Tibial nerve (tissue), 4 donors: Measurements from ENCODE around the gene TRIM68. TPM values are rescaled to one million over a fixed set of nuclear protein-coding genes. Genes with fewer than 3 reads are reported as not detected.

Experiments
- DNase-seq, 2 donors: peaks; one replicate each; pipeline ENCODE4 v3.0.0-alpha.2; 2019; ENCODE audit warnings: low spot score in 2 of 2
- H3K27ac ChIP-seq, 4 donors: fragments of 200-600 bp; sonication (generic) in 3 of 4; one replicate each; pipeline ENCODE4 v1.5.1; 2017 to 2019; ENCODE audit warnings: mild to moderate bottlenecking in 1 of 4
- H3K27me3 ChIP-seq, 2 donors: fragments of 200-600 bp; sonication (generic) in 1 of 2; one replicate each; pipeline versions ENCODE4 v1.5.1 to v1.6.0; 2017 to 2019
- H3K36me3 ChIP-seq, 3 donors: fragments of 200-600 bp; sonication (generic); one replicate each; pipeline ENCODE4 v1.5.1; 2018 to 2019
- H3K4me1 ChIP-seq, 4 donors: fragments of 200-600 bp; sonication (generic) in 3 of 4; one replicate each; pipeline ENCODE4 v1.5.1; 2017 to 2019
- H3K4me3 ChIP-seq, 4 donors: fragments of 200-600 bp; sonication (generic) in 3 of 4; one replicate each; pipeline ENCODE4 v1.5.1; 2017 to 2019; ENCODE audit warnings: mild to moderate bottlenecking in 1 of 4, moderate library complexity in 1 of 4
- H3K9me3 ChIP-seq, 4 donors: fragments of 200-600 bp; sonication (generic) in 3 of 4; one replicate each; pipeline ENCODE4 v1.5.1; 2017 to 2019
- EP300 ChIP-seq, 2 donors: sonication (generic); formaldehyde crosslinking; IDR thresholded peaks; one replicate each; pipeline ENCODE4 v1.6.1; 2017; ENCODE audit warnings: antibody characterized with exemption in 2 of 2, mild to moderate bottlenecking in 1 of 2
- POLR2A ChIP-seq, 2 donors: fragments of 450-650 bp; IDR thresholded peaks; one replicate each; pipeline ENCODE4 v1.6.1; 2017; ENCODE audit warnings: antibody characterized with exemption in 2 of 2, mild to moderate bottlenecking in 2 of 2, moderate library complexity in 2 of 2
- WGBS, 2 donors: methylation state at CpG; one replicate each; pipeline ENCODE4 v1.1.5; 2018; 5-methylcytosine and 5-hydroxymethylcytosine counted together
- total RNA-seq, 4 donors: library from RNA; depleted of rRNA; stranded (reverse); fragments of >200 nt; gene quantifications; one replicate each; pipeline ENCODE4 v1.1.0, GENCODE V29; 2016
- TF ChIP-seq, protein P1 (sequence below), 5 experiments: fragments of 200-600 bp in 3 of 5; fragments of 450-650 bp in 2 of 5; sonication (generic) in 3 of 5; IDR thresholded peaks; one replicate each; pipeline ENCODE4 v1.5.1; 2016 to 2019; ENCODE audit warnings: antibody characterized with exemption in 5 of 5, mild to moderate bottlenecking in 3 of 5, moderate library complexity in 2 of 5

Gene TRIM68
- total RNA-seq, 4 donors from 2014 or later = 8.1 to 14.2 (median 11.8) TPM

DNA sequence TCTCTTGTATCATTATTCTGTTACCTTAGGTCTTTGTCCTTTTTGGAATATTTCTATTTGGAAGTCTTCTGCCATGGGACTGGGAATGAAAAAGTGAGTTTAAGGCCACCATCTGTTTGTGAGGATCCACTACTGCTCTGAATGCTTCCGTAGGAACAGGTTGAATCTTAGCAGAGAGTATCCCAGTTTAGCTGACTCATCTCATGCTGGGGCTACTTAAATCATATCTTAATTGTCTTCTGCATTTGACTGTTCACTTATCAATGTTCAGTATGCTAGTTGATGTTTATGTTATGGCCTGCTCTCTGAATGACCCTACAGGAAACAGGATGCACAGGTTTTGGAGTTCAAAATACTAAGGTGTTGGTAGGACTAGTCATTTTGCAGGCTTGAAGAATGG, 27.9 kb downstream of the TRIM68 start:
- no peaks in the 10 kb centered on the region for H3K4me1 ChIP-seq
- H3K36me3 ChIP-seq = no peaks in the 10 kb centered on the region
- no peak for TF ChIP-seq POLR2A (IDR thresholded peaks at IDR 0.05)
- TF ChIP-seq EP300 (IDR thresholded peaks at IDR 0.05) = no peak
- TF ChIP-seq, protein P1, sequence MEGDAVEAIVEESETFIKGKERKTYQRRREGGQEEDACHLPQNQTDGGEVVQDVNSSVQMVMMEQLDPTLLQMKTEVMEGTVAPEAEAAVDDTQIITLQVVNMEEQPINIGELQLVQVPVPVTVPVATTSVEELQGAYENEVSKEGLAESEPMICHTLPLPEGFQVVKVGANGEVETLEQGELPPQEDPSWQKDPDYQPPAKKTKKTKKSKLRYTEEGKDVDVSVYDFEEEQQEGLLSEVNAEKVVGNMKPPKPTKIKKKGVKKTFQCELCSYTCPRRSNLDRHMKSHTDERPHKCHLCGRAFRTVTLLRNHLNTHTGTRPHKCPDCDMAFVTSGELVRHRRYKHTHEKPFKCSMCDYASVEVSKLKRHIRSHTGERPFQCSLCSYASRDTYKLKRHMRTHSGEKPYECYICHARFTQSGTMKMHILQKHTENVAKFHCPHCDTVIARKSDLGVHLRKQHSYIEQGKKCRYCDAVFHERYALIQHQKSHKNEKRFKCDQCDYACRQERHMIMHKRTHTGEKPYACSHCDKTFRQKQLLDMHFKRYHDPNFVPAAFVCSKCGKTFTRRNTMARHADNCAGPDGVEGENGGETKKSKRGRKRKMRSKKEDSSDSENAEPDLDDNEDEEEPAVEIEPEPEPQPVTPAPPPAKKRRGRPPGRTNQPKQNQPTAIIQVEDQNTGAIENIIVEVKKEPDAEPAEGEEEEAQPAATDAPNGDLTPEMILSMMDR (IDR thresholded peaks at IDR 0.05) = no peak
- DNase-seq = no peak
- WGBS, 2 donors = 79 to 81% methylated on average over 1 of the region's 1 CpG
- no peaks in the 10 kb centered on the region for H3K9me3 ChIP-seq
- H3K27ac ChIP-seq = no peak overlapping the region
- no peaks in the 10 kb centered on the region for H3K27me3 ChIP-seq
- no peak overlapping the region for H3K4me3 ChIP-seq

DNA sequence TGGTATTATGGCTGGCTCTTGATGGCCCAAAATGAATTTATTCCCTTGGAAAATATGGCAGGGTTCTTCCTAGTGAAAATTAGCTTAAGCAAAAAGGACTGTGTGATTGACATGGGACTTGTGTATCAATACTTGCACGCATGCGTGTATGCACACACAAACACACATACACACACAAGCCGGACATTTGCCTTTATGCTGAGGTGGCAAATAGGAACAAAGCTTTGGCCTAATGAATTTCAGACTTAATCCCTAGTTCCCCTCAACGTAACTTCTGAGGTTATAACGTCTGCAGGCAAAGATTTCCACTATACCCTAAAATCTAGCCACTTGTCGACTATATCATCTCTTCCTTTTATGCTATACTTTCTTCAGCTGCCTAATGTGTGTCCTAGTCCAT, 29.4 kb downstream of the TRIM68 start:
- TF ChIP-seq POLR2A (IDR thresholded peaks at IDR 0.05) (no peak), EP300 (IDR thresholded peaks at IDR 0.05) (no peak)
- TF ChIP-seq, protein P1 (IDR thresholded peaks at IDR 0.05) = no peak
- Histone ChIP-seq H3K4me3 (no peak overlapping the region), H3K4me1 (no peaks in the 10 kb centered on the region), H3K27ac (no peak overlapping the region), H3K36me3 (no peaks in the 10 kb centered on the region), H3K9me3 (no peaks in the 10 kb centered on the region), H3K27me3 (no peaks in the 10 kb centered on the region)
- DNase-seq = no peak
- WGBS, 2 donors = 78 to 84% methylated on average over 6 of the region's 6 CpGs

DNA sequence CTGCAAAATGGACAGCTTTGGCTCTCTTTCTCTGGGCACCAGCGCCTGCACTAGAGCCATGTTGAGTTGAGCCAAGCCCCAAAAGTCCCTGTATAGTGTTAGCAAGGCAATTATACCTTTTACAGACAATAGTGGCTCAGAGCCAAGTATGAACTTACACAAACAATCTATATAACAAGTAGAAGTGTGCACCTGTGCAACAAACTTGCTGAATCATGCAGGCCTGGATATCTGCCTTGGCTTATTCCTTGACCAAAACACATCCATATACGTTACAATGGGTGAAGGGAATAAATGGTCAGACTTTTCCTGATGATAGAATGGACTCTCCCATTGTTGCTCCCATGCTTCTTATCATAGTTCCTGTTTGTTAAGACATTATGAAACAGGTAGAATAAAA, 30.3 kb downstream of the TRIM68 start:
- H3K4me3 ChIP-seq = no peak overlapping the region
- no peaks in the 10 kb centered on the region for H3K27me3 ChIP-seq
- no peaks in the 10 kb centered on the region for H3K9me3 ChIP-seq
- DNase-seq = no peak
- H3K4me1 ChIP-seq = no peaks in the 10 kb centered on the region
- H3K27ac ChIP-seq = no peak overlapping the region
- TF ChIP-seq, protein P1 (IDR thresholded peaks at IDR 0.05) = no peak
- TF ChIP-seq POLR2A (IDR thresholded peaks at IDR 0.05) (no peak), EP300 (IDR thresholded peaks at IDR 0.05) (no peak)
- H3K36me3 ChIP-seq = no peaks in the 10 kb centered on the region
- WGBS, 2 donors = 66 to 78% methylated on average over 2 of the region's 2 CpGs

DNA sequence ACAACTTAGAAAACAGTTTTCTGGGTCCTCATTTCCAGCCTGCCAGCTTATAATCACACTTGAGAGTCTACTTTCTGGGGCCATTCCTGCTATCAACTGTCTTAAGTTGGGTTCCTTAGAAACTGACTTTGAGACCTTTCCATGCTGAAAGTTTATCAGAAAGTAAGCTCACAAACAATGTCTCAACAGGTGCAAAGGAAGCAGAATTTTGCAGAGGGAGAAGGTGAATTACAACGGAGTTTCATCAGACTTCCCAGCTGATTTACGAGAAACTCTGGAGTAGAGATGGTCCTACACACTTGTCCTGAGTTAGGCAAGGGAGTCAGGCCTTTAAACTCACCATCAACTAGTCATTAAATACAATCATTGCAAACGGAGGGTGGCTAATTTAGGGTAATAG, 31.2 kb downstream of the TRIM68 start:
- no peaks in the 10 kb centered on the region for H3K36me3 ChIP-seq
- H3K4me1 ChIP-seq = no peaks in the 10 kb centered on the region
- H3K27ac ChIP-seq = no peak overlapping the region
- TF ChIP-seq EP300 (IDR thresholded peaks at IDR 0.05) = no peak
- TF ChIP-seq, protein P1 (IDR thresholded peaks at IDR 0.05) = no peak
- TF ChIP-seq POLR2A (IDR thresholded peaks at IDR 0.05) = no peak
- 54 to 61% methylated on average over 3 of the region's 3 CpGs for WGBS, 2 donors
- no peaks in the 10 kb centered on the region for H3K27me3 ChIP-seq
- H3K4me3 ChIP-seq = no peak overlapping the region
- no peak for DNase-seq
- H3K9me3 ChIP-seq = no peaks in the 10 kb centered on the region

DNA sequence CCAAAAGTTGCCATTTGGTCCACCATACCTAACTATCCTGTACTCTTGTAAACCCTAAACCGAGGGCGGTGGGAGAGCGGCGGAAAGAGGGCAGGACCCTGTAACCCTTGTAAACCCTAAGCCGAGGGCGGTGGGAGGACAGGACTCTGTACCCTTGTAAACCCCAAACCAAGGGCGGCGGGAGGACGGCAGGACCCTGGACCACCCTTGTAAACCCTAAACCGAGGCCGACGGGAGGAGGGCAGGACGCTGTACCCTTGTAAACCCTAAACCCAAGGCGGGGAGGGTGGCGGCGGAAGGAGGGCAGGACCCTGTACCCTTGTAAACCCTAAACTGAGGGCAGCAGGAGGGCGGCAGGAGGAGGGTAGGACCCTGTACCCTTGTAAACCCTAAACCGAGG, 39.0 kb downstream of the TRIM68 start:
- WGBS, 2 donors = 90 to 92% methylated on average over 18 of the region's 18 CpGs
- no peak for DNase-seq
- Histone ChIP-seq H3K9me3 (peaks cover 0 to 2% (median 0%) of the 10 kb centered on the region in 4 donors), H3K4me3 (no peak overlapping the region), H3K4me1 (no peaks in the 10 kb centered on the region), H3K36me3 (no peaks in the 10 kb centered on the region), H3K27me3 (no peaks in the 10 kb centered on the region), H3K27ac (no peak overlapping the region)
- no peak for TF ChIP-seq EP300 (IDR thresholded peaks at IDR 0.05)
- TF ChIP-seq POLR2A (IDR thresholded peaks at IDR 0.05) = no peak
- TF ChIP-seq, protein P1 (IDR thresholded peaks at IDR 0.05) = no peak
